Esophagus muscularis mucosa (tissue), 4 donors: Measurements from ENCODE around the gene ZNF134. TPM values are rescaled to one million over a fixed set of nuclear protein-coding genes. Genes with fewer than 3 reads are reported as not detected.

Experiments
- DNase-seq: peaks from one replicate; pipeline ENCODE4 v3.0.0-alpha.2; 2017; ENCODE audit errors: extremely low spot score
- H3K27ac ChIP-seq, 4 donors: fragments of 200-600 bp; sonication (generic); replicated peaks in 1 of 4; 1 replicate in 3 of 4; 2 replicates in 1 of 4; pipeline ENCODE4 v1.5.1; 2016 to 2019; ENCODE audit warnings: mild to moderate bottlenecking in 1 of 4
- H3K27me3 ChIP-seq, 4 donors: fragments of 200-600 bp; sonication (generic); one replicate each; pipeline versions ENCODE4 v1.5.1 to v1.6.0; 2016 to 2019
- H3K36me3 ChIP-seq, 4 donors: fragments of 200-600 bp; sonication (generic); one replicate each; pipeline ENCODE4 v1.5.1; 2016 to 2019
- H3K4me1 ChIP-seq, 4 donors: fragments of 200-600 bp; sonication (generic); one replicate each; pipeline ENCODE4 v1.5.1; 2016 to 2019
- H3K4me3 ChIP-seq, 4 donors: fragments of 200-600 bp; sonication (generic); 1 replicate in 2 of 4; 2 replicates in 2 of 4; pipeline ENCODE4 v1.5.1; 2016 to 2019; ENCODE audit warnings: mild to moderate bottlenecking in 4 of 4, moderate library complexity in 1 of 4
- H3K9me3 ChIP-seq, 4 donors: fragments of 200-600 bp; sonication (generic); 1 replicate in 3 of 4; 2 replicates in 1 of 4; pipeline ENCODE4 v1.5.1; 2016 to 2019
- EP300 ChIP-seq: sonication (generic); formaldehyde crosslinking; IDR thresholded peaks from one replicate; pipeline ENCODE4 v1.6.1; 2017; ENCODE audit warnings: antibody characterized with exemption
- POLR2A ChIP-seq: fragments of 450-650 bp; IDR thresholded peaks from one replicate; pipeline ENCODE4 v1.6.1; 2017; ENCODE audit warnings: antibody characterized with exemption, moderate library complexity, mild to moderate bottlenecking, low read depth
- POLR2AphosphoS5 ChIP-seq, 2 donors: sonication (generic); formaldehyde crosslinking; IDR thresholded peaks; one replicate each; pipeline ENCODE4 v1.6.1; 2017; ENCODE audit warnings: antibody characterized with exemption in 2 of 2
- WGBS: methylation state at CpG from one replicate; pipeline ENCODE4 v1.1.5; 2018; 5-methylcytosine and 5-hydroxymethylcytosine counted together
- intact Hi-C: fragments of 100-400 bp; cut with DNase I; formaldehyde crosslinking; loops from one replicate; pipeline ENCODE4 v1.15.1; 2023
- total RNA-seq, 4 donors: library from RNA; depleted of rRNA; stranded (reverse); fragments of >200 nt; gene quantifications; one replicate each; pipeline versions ENCODE4 v1.1.0 to v1.2.1, GENCODE V29; 2016
- TF ChIP-seq, protein P1 (sequence below), 3 experiments: fragments of 200-600 bp in 2 of 3; fragments of 450-650 bp in 1 of 3; sonication (generic) in 2 of 3; IDR thresholded peaks; one replicate each; pipeline ENCODE4 v1.5.1; 2017 to 2019; ENCODE audit warnings: antibody characterized with exemption in 3 of 3, mild to moderate bottlenecking in 2 of 3, moderate library complexity in 1 of 3

ZNF134 gene
- total RNA-seq: 10 to 100 TPM; 14.5 to 31.3 (median 22.1) TPM

DNA sequence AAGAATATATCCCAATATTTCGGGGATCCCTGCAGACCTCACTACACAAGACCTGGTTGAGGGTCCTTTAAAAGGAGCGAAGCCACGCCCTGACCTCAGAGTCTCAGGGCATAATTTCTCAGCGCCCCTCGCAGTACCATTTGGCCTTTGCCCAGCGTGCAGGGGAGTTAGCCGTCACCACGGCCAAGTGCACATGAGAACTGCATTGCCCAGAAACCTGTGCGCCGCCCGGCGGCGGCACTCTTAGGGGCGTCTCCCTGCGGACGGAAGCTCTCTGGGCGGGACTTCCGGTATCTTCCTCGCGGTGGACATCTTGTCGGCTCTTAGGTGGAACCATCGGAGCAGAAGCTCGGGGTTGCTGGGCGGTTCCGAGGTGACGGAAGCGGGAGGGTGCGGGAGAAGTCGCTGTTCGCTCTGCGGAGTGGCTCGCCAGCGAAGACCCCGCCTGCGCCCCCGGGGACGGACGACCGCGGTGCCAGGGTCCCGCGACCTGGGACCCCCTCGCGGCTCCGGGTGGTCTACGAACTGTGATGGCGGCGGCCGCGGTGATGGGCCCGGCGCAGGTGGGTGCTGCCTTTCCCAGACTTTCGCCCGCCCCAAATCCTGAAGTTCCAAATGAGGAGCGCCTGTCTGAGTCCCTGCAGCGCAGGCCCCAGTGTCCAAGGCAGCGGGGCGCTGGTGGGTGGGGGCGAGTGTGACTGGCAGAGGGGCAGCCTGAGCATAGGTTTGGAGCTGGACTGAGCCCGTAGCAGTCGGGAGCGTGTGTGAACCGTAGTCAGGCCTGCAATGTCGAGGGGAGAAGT, at the start of gene ZNF134:
TSS of gene ZNF134 (plus strand) at position 302 of the 803 bp plus-strand sequence. CDS start 5,227 bp downstream, outside the sequence.
- Histone ChIP-seq H3K9me3 (peaks cover 14 to 53% (median 48%) of the 10 kb centered on the region in 4 donors), H3K27ac (peak within 1 kb of the TSS; percentile 74 to 81 (median 80)), H3K36me3 (peaks cover 33 to 39% (median 39%) of the 10 kb centered on the region in 4 donors), H3K4me1 (peaks cover 4 to 23% (median 14%) of the 10 kb centered on the region in 4 donors), H3K27me3 (no peaks in the 10 kb centered on the region), H3K4me3 (peak within 1 kb of the TSS; percentile 82 to 99 (median 92))
- 0% methylated on average over 12 of the region's 64 CpGs for WGBS
- DNase-seq: peak; percentile 96
- intact Hi-C loops: no loop called here
- TF ChIP-seq POLR2AphosphoS5 (IDR thresholded peaks at IDR 0.05) (peak; percentile 71 to 86), EP300 (no peak), POLR2A (no peak)
- TF ChIP-seq, protein P1, sequence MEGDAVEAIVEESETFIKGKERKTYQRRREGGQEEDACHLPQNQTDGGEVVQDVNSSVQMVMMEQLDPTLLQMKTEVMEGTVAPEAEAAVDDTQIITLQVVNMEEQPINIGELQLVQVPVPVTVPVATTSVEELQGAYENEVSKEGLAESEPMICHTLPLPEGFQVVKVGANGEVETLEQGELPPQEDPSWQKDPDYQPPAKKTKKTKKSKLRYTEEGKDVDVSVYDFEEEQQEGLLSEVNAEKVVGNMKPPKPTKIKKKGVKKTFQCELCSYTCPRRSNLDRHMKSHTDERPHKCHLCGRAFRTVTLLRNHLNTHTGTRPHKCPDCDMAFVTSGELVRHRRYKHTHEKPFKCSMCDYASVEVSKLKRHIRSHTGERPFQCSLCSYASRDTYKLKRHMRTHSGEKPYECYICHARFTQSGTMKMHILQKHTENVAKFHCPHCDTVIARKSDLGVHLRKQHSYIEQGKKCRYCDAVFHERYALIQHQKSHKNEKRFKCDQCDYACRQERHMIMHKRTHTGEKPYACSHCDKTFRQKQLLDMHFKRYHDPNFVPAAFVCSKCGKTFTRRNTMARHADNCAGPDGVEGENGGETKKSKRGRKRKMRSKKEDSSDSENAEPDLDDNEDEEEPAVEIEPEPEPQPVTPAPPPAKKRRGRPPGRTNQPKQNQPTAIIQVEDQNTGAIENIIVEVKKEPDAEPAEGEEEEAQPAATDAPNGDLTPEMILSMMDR (IDR thresholded peaks at IDR 0.05): peak in 1 of 3 experiments; percentile 27

DNA sequence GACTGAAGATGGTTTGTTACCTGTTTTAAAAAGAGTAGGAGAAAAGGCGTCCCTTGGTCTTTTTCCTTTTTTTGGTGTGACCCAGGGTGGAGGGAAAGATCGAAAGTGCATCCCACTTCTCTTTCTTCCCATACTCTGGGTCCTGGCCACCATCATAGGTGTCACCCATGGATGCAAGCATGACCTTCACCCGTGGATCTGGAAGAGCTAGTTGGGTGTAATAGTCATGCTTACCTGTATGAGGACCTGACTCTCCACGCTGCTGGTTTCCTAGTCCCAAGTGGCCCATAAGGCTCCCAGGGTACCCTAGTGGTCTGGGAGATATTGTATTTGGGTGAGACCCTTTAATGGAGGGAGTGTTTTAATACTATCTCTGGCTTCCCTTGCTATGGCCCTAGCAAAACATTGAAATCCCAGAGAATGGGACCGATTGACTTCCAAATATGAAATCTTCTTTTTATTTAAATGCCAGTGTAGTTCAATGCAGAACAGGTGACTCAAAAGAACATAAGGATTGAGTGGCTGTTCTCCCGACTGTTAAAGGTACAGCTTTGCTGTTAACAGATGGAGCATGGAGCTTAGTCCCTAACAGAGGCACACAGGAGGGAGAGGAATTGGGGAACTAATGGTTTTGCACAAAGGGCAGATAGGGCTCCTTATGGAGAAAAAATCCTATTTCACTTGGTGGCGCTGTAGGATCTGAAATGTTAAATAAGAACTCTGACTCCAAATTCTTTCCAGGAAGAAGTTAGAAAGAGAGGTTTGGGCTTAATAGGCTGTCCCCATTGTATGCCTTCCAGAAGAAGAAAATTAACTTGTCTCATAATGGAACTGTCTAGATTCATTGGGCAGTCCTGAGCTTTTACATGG, 47.4 kb upstream of the ZNF134 start:
- intact Hi-C loops: no loop called here

DNA sequence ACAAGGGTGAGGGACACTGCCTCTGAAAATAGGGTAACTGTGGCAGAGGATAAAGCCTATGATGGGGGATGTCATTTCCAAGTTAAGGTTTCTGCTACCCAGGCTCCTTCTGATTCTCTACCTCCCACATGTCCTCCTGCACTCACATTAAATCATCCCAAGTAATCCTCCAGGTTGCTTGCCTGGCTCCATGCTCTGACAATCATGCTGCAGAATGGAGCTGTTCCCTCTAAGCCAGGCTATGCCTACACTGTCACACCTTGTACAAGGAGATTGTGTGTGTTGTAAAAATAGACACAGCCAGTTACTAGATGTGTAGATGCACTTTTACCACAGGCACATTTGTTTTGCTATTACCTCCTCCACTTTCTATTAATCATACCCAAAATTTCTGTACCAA, 43.3 kb upstream of the ZNF134 start:
- intact Hi-C loops: no loop called here
- peaks cover 41 to 46% (median 45%) of the 10 kb centered on the region in 4 donors for H3K36me3 ChIP-seq
- no peaks in the 10 kb centered on the region for H3K4me1 ChIP-seq
- TF ChIP-seq, protein P1 (IDR thresholded peaks at IDR 0.05): no peak
- TF ChIP-seq EP300: no peak
- no peak for TF ChIP-seq POLR2A
- TF ChIP-seq POLR2AphosphoS5 (IDR thresholded peaks at IDR 0.05): no peak
- H3K4me3 ChIP-seq: no peak overlapping the region
- H3K27ac ChIP-seq: no peak overlapping the region
- no peaks in the 10 kb centered on the region for H3K27me3 ChIP-seq
- peaks cover 27 to 100% (median 95%) of the 10 kb centered on the region in 4 donors for H3K9me3 ChIP-seq
- no peak for DNase-seq

More for the DNA sequence above, 47.4 kb upstream of the ZNF134 start:
- TF ChIP-seq POLR2AphosphoS5 (IDR thresholded peaks at IDR 0.05) (no peak), EP300 (no peak), POLR2A (no peak)
- TF ChIP-seq, protein P1 (IDR thresholded peaks at IDR 0.05): no peak
- H3K36me3 ChIP-seq: peaks cover under 1 to 5% (median 4%) of the 10 kb centered on the region in 4 donors
- H3K4me3 ChIP-seq: no peak overlapping the region
- peaks cover 17 to 92% (median 83%) of the 10 kb centered on the region in 4 donors for H3K9me3 ChIP-seq
- H3K27ac ChIP-seq: no peak overlapping the region
- 56% methylated on average over 7 of the region's 7 CpGs for WGBS
- H3K27me3 ChIP-seq: no peaks in the 10 kb centered on the region
- no peak for DNase-seq
- no peaks in the 10 kb centered on the region for H3K4me1 ChIP-seq

DNA sequence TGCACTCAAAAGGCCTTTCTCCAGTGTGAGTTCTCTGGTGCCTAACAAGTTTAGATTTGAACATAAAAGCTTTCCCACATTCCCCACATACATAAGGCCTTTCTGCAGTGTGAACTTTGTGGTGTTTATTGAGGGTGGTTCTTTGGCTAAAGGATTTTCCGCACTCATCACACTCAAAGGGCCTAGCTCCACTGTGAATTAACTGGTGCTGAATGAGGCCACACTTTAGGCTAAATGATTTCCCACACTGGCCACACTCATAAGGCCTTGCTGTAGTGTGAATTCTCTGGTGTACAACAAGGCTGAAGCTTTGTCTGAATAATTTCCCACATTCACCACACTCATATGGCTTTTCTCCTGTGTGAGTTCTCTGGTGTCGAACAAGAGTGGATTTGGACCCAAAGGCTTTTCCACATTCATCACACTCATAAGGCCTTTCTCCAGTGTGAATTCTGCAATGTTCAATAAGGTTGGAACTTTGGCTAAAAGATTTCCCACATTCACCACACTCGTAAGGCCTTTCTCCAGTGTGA, 41.6 kb upstream of the ZNF134 start:
- intact Hi-C loops: no loop called here
- Histone ChIP-seq H3K27ac (no peak overlapping the region), H3K9me3 (peaks cover 19 to 100% (median 94%) of the 10 kb centered on the region in 4 donors), H3K27me3 (no peaks in the 10 kb centered on the region), H3K4me1 (peaks cover 0 to 2% (median 2%) of the 10 kb centered on the region in 4 donors), H3K36me3 (peaks cover 51 to 62% (median 57%) of the 10 kb centered on the region in 4 donors), H3K4me3 (no peak overlapping the region)
- DNase-seq: no peak
- TF ChIP-seq EP300 (no peak), POLR2A (no peak), POLR2AphosphoS5 (IDR thresholded peaks at IDR 0.05) (no peak)
- TF ChIP-seq, protein P1 (IDR thresholded peaks at IDR 0.05): no peak
- 100% methylated on average over 3 of the region's 3 CpGs for WGBS
